HG02840 (cell line): Measurements from ENCODE around the gene RSPH1.

ENCODE experiments used
- ATAC-seq: cut with Tn5 transposase; IDR thresholded peaks from one replicate; pipeline ENCODE4 v1.9.1; 2021; ENCODE audit warnings: mild to moderate bottlenecking, moderate library complexity, moderate number of reproducible peaks; ENCODE audit not compliant: unreplicated experiment, low FRiP score

RSPH1 gene

DNA sequence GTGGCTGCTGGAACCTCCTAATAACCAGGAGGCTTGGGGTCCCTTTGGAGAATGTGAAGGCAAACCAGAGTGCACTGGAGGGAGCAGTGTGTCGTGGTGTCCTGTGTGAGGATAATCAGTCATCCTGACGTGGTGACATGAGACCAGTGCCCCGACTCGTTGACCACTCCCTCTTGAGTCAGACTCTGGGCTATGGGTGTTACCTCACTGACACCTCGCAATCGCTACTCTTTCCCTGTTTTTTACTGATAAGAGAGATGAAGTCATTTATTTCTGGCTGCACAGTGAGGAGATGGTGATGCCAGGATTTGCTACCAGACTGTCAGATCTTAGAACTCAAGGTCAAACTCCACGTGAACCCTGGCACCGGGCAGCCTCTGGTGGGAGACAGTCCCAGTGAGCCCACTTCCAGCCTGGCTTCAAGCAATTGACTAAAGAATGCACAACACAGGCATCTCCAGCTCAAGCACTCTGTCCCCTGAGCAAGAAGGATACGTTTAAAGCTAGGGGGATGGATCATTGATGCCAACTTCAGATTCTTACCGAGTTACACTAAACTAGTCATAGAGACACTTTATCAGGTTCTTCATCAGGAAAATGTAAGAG, 62.0 kb downstream of the RSPH1 start:
- ATAC-seq, result no peak

DNA sequence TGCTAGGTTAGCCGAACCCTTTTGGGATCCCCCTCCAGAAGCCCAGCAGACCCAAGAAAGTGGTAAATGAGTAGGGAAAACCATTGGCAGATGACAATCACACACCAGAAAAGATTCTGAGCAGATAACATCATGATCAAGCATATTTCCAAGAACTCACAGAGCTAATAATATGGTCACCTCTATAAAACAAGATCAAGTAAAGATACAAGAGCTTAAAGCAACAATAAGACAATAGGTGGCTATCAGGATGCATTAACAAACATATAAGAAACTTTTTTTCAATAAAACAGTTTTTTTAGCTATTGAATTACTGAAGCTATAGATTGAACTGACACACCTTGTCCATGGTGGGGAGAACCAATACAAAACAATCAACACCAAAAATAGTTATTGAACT, 63.3 kb downstream of the RSPH1 start:
- no peak for ATAC-seq

DNA sequence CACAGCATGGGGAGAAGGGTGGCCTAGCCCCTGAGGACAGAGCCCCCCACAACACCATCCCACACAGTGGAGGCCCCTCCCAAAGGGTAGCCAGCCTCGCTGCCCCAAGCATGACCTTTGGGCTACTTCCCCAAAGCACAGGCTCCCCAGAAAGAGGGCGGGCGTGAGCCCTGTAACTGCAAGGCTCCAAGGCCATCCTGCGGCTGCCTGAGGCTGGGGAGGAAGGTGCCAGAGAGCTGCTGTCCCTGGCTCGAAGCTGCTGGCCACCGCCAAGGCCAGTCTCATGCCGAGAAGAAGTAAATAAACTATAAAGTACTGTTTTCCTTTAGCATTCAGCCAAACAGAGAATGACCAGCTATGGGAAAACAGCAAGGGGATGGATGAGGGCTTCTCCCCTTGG, 64.8 kb downstream of the RSPH1 start:
- ATAC-seq, result no peak

DNA sequence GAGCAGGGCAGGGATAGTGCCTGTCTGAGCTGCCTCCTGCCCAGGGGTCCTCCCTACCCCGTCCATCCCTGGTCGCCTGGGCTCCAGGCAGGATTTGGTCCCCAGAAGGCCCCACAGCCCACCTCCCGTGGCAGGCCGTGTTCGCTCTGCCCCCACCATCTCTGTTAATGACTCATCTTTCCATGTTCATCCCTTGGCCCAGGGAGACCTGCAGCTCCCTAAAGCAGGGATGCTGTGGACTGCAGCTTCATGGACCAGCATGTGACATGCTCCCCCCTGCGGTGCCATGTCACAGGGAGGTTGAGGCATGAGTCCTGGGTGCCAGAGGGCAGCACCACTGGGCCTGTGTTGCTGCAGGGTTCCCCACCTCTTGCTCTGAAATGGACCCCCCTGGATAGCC, 65.5 kb downstream of the RSPH1 start:
- no peak for ATAC-seq

DNA sequence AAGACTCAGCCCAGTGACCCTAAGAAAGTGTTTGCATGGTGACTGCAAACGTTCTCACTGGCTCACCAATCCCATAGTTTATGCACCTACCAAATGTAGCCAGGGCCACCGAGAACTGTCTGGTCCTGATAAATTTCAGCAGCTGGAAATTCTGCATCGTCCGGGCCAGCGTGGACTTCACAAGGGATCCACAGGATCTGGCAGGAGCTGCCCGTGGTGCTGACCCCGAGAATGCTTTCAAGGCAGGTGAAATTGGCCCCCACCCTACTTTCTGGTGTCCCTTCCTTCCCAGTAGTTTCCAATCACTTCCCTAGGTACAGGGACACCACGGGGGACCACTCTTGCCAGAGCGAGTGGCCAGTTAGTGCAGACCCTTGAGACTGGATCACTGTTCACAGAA, 66.2 kb downstream of the RSPH1 start:
- ATAC-seq, result no peak

DNA sequence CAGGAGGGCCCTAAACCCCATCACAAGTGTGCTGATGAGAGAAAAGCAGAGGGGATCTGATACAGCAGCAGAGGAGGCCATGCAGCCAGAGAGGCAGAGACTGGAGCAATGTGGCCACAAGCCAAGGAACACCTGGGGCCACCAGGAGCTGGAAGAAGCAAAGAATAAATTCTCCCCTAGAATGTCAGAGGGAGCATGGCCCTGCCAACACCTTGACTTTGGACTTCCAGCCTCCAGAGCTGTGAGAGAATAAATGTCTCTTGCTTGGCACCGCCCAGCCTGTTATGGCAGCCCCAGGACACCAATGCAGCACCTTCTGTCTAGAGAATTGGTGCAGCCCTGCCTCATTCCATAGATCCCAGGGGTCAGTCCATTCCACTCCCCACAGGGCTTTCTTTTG, 67.0 kb downstream of the RSPH1 start:
- no peak for ATAC-seq

DNA sequence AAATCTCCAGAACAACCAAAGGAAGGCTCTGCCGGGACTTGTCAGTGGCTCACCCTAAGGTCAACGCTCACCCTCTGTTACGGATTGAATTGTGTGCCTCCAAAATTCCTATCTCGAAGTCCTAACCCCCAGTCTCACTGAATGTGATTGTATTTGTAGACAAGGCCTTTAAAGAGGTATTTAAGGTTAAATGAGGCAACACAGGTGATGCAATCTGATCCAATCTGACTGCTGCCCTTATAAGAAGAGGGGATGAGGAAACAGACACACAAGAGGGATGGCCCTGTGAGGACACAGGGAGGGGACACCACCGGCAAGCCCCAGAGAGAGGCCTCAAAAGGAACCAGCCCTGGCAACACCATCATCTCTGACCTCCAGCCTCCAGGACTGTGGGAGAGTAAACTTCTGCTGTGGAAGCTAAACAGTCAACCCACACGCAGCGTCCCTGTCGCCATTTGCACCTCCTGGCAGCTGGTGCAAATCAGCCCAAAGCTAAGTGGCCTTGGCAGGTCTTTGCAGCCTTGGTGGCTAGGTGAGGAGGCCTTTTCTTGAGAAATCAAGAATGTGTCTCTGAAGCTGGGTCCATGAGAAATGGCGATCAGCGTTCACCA, 68.1 kb downstream of the RSPH1 start:
- no peak for ATAC-seq

DNA sequence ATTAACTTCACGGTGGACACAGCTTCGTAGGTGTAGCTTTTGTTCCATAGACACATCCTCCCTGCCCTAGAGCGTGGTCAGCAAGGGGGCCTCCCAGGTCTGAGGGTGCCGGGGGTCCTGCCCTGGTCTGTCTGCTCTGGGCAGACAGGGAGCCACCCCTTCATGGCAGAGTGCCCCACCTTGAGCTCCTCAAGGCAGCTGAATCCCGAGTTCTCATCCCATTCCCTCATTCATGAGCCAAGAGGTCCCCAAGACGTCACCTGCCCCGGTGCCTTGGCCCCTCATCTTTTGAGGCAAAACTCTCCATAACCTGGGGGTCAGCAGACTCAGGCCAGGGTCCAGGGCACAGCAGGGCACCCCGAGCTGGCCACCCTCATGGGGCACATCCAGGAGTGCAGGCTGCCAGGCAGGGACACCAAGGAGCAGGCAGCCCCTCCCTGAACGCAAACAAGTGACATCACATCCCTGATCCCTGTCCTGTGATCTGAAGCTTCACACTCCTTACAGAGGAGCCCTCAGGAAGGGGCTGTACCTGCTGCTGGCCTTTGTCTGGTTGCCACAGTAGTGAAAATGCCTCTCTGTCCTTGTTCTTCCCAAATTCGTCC, 69.0 kb downstream of the RSPH1 start:
- no peak for ATAC-seq

DNA sequence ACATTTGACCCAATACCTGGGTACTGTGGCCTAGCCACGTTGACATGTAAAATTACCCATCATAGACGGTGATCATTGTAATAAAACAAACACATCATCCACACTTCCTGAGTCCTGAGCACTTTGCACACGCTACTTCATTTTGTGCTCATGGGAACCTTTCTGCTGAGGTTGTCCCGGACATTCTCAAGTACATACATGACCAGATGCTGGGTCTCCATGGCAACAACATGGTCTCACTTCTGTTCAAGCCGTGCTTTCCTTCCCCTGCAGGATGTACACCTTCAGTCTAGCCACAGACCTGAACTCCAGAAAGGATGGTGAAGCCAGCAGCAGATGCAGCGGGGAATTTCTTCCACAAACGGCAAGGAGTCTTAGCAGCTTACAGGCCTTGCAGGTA, 69.6 kb downstream of the RSPH1 start:
- ATAC-seq, result no peak

DNA sequence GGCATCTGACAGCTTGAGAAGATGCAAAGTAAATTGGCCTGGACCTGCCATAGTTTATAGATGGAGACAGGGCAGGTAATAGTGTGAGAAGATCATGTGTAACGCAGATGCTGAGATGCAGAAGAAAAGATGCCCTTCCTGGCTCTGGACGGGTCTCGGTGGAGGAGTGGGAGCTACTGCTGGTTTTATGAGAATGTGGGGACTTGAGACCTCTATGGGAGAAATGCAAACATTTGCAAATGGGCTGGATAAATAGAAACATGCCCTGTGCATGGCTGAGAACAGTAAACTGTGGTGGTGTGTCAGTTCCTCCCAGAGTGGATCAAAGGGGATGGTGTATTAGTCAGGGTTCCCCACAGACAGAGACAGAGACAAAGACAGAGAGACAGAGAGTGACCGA, 70.4 kb downstream of the RSPH1 start:
- no peak for ATAC-seq

DNA sequence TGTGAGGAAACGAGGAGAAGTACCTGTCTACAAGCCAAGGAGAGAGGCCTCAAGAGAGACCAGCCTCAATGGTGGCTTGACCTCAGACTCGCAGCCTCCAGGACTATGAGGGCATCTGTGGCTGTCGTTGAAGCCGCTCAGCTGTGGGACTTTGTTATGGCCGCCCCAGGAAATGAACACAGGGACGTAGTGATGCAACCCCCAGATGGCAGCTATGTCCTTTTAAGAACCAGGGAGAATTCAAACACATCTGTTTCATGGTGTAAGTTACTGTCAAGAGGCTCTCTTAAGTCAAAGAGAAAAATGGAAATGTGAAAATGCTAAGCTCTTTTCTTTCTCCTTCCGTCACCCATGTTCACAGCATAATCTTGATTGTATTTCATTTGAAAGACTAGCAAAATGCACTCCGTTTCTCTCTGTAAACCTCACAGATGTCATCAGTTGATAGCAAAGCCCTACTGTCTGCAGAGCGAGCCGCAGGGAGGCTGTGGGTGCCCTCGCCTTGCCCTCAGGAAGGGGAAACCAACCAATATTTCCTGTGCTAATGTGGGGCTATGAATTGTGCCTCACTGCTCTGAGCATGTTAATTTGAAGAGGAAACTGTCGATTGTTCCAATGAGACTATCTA, 71.0 kb downstream of the RSPH1 start:
- ATAC-seq, result no peak

DNA sequence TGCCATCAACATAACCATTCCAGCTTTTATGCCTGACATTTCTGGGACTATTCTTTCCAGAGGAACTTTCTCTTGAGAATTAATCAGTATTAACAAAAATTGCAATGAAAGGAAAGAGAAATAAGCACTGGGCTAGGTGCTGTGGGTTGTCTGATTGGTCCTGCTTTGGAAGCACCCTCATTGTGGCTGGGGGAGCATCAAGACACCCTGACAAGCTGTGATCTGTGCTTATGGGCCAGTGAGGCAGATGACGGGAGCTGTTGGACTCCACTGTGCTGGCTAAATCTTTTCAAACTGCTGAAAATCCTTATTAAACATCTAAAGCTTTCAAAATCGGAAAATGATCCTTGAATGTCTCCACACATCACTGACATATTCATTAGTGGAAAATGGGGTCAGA, 72.3 kb downstream of the RSPH1 start:
- ATAC-seq, result no peak

DNA sequence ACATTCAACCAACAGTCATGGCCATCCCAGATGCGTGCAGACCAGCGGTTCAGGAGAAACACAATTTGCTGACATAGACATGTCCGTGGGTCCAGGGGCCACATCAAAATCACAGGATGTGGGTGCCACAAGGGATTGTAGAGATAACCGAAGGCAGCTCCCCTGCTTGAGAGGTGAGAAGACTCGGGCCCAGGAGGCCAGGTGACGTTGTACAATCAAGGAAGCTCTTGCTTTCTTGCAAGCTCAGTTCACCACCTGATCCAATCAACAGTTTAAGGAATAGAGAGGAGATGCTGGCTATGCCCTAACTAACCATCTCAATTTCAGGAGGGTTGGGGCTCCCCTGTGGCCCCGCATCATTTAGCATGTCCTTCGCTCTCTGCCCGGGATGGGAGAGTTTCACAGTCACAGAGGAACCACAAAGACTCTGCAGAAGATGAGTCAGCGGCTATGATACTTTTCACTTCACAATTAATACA, 72.8 kb downstream of the RSPH1 start:
- ATAC-seq, result no peak
